ENCODE results near the gene ARHGEF12.

ARHGEF12 gene

GRCh38 chr11:120335908-120336640 is at the start of gene ARHGEF12:
Gene ARHGEF12 (plus strand): TSS chr11:120336413. CDS start chr11:120337244, 831 bp downstream.
- DNase-seq, result peak; percentile 75 to 81

GRCh38 chr11:120288021-120288420 is 48.2 kb upstream of the ARHGEF12 start:
- DNase-seq, result no peak

- no peak for DNase-seq
Observed at GRCh38 chr11:120289426-120289825, 46.8 kb upstream of the ARHGEF12 start.

- no peak for DNase-seq
Observed at GRCh38 chr11:120290956-120291355, 45.3 kb upstream of the ARHGEF12 start.

- DNase-seq, result no peak
Observed at GRCh38 chr11:120293038-120293800, 43.0 kb upstream of the ARHGEF12 start.

- DNase-seq, result no peak
Observed at GRCh38 chr11:120294096-120294495, 42.1 kb upstream of the ARHGEF12 start.

GRCh38 chr11:120295099-120295498 is 41.1 kb upstream of the ARHGEF12 start:
- no peak for DNase-seq

- DNase-seq, result no peak
Observed at GRCh38 chr11:120296554-120296953, 39.7 kb upstream of the ARHGEF12 start.

- no peak for DNase-seq
Observed at GRCh38 chr11:120298461-120298860, 37.8 kb upstream of the ARHGEF12 start.

- no peak for DNase-seq
Observed at GRCh38 chr11:120302001-120302805, 34.0 kb upstream of the ARHGEF12 start.

GRCh38 chr11:120303004-120303637 is 33.1 kb upstream of the ARHGEF12 start:
- peak; percentile 75 to 88 for DNase-seq

GRCh38 chr11:120304526-120304925 is 31.7 kb upstream of the ARHGEF12 start:
- no peak for DNase-seq

GRCh38 chr11:120305286-120305685 is 30.9 kb upstream of the ARHGEF12 start:
- no peak for DNase-seq

GRCh38 chr11:120306519-120307242 is 29.5 kb upstream of the ARHGEF12 start:
- no peak for DNase-seq

- DNase-seq, result no peak
Observed at GRCh38 chr11:120307476-120307875, 28.7 kb upstream of the ARHGEF12 start.

- no peak for DNase-seq
Observed at GRCh38 chr11:120308081-120308480, 28.1 kb upstream of the ARHGEF12 start.

- DNase-seq, result no peak
Observed at GRCh38 chr11:120310870-120311269, 25.3 kb upstream of the ARHGEF12 start.

GRCh38 chr11:120314861-120315260 is 21.4 kb upstream of the ARHGEF12 start:
- DNase-seq, result no peak

GRCh38 chr11:120316880-120317688 is 19.1 kb upstream of the ARHGEF12 start:
- DNase-seq, result no peak

- DNase-seq, result no peak
Observed at GRCh38 chr11:120317689-120318480, 18.3 kb upstream of the ARHGEF12 start.

Data from Kasumi-1 (cell line).